ENCODE data around the gene BTG1. TPM values are rescaled to one million over a fixed set of nuclear protein-coding genes. Genes with fewer than 3 reads are reported as not detected.

The BTG1 gene
- total RNA-seq, 4 donors from 2014 or later = 18.3 to 42.7 (median 35.3) TPM

GRCh38 chr12:92164712-92165111, 19.1 kb upstream of the BTG1 start:
- WGBS, 2 donors = 62 to 63% methylated on average over 1 of the region's 1 CpG
- H3K36me3 ChIP-seq = no peaks in the 10 kb centered on the region
- no peaks in the 10 kb centered on the region for H3K27me3 ChIP-seq
- no peak overlapping the region for H3K4me3 ChIP-seq
- no peaks in the 10 kb centered on the region for H3K9me3 ChIP-seq
- peaks cover 0 to 9% (median 6%) of the 10 kb centered on the region in 3 donors for H3K4me1 ChIP-seq
- TF ChIP-seq CTCF (IDR thresholded peaks at IDR 0.05) (no peak), POLR2A (IDR thresholded peaks at IDR 0.05) (no peak)
- intact Hi-C loops (cut with DNase I) = no loop called here
- no peak for DNase-seq
- H3K27ac ChIP-seq = no peak overlapping the region

DNA sequence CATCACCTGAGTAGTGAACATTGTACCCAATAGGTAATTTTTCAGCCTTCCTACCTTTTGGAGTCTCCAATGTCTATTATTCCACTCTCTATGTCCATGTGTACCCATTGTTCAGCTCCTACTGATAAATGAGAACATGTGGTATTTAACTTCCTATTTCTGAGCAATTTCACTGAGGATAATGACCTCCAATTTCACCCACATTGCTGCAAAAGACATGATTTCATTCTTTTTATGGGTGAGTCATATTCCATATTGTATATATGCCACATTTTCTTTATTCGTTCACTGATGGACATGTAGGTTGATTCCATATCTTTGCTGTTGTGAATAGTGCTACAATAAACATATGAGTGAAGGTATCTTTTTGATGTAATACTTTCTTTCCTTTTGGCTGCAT, 16.4 kb upstream of the BTG1 start:
- DNase-seq = no peak
- Histone ChIP-seq H3K4me1 (peaks cover 0 to 23% (median 6%) of the 10 kb centered on the region in 3 donors), H3K27ac (no peak overlapping the region), H3K9me3 (no peaks in the 10 kb centered on the region), H3K27me3 (no peaks in the 10 kb centered on the region), H3K4me3 (no peak overlapping the region), H3K36me3 (no peaks in the 10 kb centered on the region)
- WGBS, 2 donors = 70 to 76% methylated on average over 1 of the region's 1 CpG
- no peak for TF ChIP-seq CTCF (IDR thresholded peaks at IDR 0.05)
- TF ChIP-seq POLR2A (IDR thresholded peaks at IDR 0.05) = no peak
- intact Hi-C loops (cut with DNase I) = no loop called here

- no peaks in the 10 kb centered on the region for H3K9me3 ChIP-seq
- peaks cover 0 to 23% (median 6%) of the 10 kb centered on the region in 3 donors for H3K4me1 ChIP-seq
- peak overlapping the region in 1 of 4 donors; percentile 6 for H3K4me3 ChIP-seq
- H3K27me3 ChIP-seq = no peaks in the 10 kb centered on the region
- TF ChIP-seq POLR2A (IDR thresholded peaks at IDR 0.05) (no peak), CTCF (IDR thresholded peaks at IDR 0.05) (no peak)
- H3K36me3 ChIP-seq = no peaks in the 10 kb centered on the region
- peak overlapping the region in 3 of 4 donors; percentile 17 to 56 (median 25) for H3K27ac ChIP-seq
- 38 to 44% methylated on average over 6 of the region's 6 CpGs for WGBS, 2 donors
- no peak for DNase-seq
- intact Hi-C loops (cut with DNase I) = no loop called here
These were observed 13.3 kb upstream of the BTG1 start for GRCh38 chr12:92158796-92159439.

DNA sequence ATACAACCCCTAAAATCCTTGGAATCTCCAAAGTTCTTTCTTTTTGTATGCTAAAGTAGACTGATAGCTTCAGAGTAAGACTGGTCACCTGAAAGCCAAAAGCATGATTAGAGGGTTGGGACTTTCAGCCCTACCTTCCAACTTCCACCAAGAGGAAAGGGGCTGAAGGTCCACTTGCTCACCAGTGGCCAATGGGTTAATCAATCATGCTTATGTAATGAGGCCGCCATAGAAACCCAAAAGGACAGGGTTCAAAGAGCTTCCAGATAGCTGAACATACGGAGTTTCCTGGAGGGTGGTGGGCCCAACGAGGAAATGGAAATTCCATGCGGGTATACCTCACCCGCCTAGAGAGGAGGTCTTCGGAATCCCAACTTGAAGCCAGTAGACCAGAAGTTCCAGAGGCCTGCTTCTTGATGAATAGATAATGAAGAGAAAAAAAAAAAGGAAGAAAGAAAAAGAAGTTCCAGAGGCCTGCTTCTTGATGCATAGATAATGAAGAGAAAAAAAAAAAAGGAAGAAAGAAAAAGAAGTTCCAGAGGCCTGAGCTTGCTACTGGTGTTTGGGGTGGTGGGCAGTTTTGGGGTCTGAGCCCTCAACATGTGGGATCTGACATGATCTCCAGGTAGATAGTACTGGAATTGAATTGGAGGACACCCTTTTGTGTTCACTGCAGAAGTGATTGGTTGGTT, 11.2 kb upstream of the BTG1 start:
- Histone ChIP-seq H3K9me3 (no peaks in the 10 kb centered on the region), H3K27ac (no peak overlapping the region), H3K36me3 (no peaks in the 10 kb centered on the region), H3K4me1 (peaks cover 0 to 23% (median 6%) of the 10 kb centered on the region in 3 donors), H3K27me3 (no peaks in the 10 kb centered on the region), H3K4me3 (no peak overlapping the region)
- TF ChIP-seq POLR2A (IDR thresholded peaks at IDR 0.05) (no peak), CTCF (IDR thresholded peaks at IDR 0.05) (no peak)
- no peak for DNase-seq
- intact Hi-C loops (cut with DNase I) = no loop called here
- WGBS, 2 donors = 97% methylated on average over 6 of the region's 6 CpGs

DNA sequence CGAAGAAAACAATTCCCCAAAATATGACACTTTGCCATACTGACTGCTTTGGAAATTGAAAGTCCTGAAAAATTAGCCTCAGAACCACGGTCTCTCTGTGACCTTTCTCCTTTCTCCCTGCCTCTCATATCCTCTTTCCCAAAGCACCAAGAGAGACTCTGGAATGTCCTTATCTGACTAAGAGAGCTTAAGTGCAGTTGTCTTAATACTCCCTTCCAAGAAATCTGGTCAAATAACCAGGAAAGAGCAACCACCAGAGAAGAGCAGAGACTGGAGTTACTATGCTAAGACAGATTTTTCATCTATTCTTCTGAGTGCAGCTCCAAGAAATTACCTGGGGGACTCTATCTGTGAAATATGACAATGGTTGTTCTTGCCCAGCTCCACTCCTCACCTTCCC, 10.5 kb upstream of the BTG1 start:
- TF ChIP-seq POLR2A (IDR thresholded peaks at IDR 0.05) (no peak), CTCF (IDR thresholded peaks at IDR 0.05) (no peak)
- DNase-seq = no peak
- WGBS, 2 donors = 85 to 94% methylated on average over 2 of the region's 2 CpGs

More for the DNA sequence above, 10.5 kb upstream of the BTG1 start:
- intact Hi-C loops (cut with DNase I) = no loop called here
- Histone ChIP-seq H3K27ac (no peak overlapping the region), H3K4me3 (no peak overlapping the region), H3K36me3 (no peaks in the 10 kb centered on the region), H3K9me3 (no peaks in the 10 kb centered on the region), H3K27me3 (no peaks in the 10 kb centered on the region), H3K4me1 (peaks cover 0 to 18% (median 3%) of the 10 kb centered on the region in 3 donors)
